Activated CD8-positive, alpha-beta memory T cell treated with anti-CD3 and anti-CD28 coated beads for 48 hours (primary cell): ENCODE measurements around the gene BICRA.
A peak's percentile ranks its signal among the peaks of the same experiment; 100 is the strongest.
"Not testable (repeated sequence)": the region's sequence is repeated elsewhere in the genome, so short reads cannot be mapped to it uniquely, and the experiment has no call there.

Experiments used
- DNase-seq, 3 experiments: peaks; one replicate each; pipeline ENCODE4 v3.0.0-alpha.2; 2020; ENCODE audit warnings: low read depth in 2 of 3, low spot score in 2 of 3

Gene BICRA

GRCh38 chr19:47740866-47741519, 132.1 kb downstream of the BICRA start:
- no peak for DNase-seq

DNA sequence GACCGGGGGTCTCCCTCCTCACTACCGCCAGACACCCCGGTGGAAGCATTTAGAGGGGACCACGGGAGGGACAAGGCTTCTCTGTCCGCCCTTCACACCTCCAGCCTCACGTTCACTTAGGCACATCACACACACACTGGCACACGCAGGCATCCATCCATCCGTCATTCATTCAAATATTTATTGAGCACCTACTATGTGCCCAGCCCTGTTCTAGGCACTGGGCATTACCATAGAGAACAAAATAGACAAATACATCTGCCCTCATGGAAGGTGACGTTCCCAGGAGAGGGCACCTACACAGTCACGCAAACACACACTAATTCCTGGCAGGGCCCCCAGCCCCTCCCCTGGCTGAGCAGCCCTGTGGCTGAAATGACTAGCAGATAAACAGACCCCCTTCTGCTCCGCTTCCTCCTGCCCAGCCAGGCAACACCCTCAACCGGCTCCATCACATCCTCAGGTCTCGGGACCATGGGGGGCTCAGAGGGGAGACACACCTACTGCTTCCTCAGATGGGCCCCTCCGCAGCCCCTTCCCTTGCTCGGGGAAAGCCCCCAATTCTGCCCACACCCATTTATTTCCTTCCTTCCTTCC, 132.7 kb downstream of the BICRA start:
- no peak for DNase-seq

GRCh38 chr19:47742634-47743033, 133.7 kb downstream of the BICRA start:
- no peak for DNase-seq

DNA sequence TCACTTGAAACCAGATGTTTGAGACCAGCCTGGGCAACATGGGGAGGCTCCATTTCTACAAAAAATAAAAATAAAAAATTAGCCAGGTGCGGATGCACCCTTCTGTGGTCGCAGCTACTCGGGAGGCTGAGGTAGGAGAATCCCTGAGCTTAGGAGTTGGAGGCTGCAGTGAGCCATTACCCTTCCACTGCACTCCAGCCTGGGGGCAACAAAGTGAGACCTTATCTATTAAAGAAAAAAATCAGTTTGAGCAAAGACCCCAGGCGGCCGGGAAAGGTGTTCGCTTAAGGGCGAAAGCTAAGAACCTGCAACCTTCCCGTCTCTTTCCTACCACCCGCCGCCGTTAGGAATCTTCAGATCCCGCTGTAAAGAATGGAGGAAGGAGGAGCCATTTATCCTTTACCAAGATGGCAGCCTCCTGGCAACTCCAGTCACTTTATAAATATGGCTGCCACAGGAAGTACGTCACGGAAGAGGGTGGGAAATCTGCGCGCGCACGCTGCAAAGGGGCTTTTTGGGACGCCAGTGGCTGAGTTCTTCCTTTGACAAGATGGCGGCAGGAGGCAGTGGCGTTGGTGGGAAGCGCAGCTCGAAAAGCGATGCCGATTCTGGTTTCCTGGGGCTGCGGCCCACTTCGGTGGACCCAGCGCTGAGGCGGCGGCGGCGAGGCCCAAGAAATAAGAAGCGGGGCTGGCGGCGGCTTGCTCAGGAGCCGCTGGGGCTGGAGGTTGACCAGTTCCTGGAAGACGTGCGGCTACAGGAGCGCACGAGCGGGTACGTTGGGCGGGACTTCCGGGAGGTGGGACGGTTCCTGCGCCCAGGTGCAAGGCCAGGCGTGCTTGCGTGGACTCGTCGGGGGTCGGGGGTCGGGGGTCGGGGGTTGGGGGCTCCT, 136.3 kb downstream of the BICRA start, which contains the start of gene NOP53:
Gene NOP53 (plus strand): TSS at position 537 of the 892 bp plus-strand sequence. CDS start 14 bp downstream, at position 551.
- DNase-seq, result peak; percentile 91 to 99 (median 97)

DNA sequence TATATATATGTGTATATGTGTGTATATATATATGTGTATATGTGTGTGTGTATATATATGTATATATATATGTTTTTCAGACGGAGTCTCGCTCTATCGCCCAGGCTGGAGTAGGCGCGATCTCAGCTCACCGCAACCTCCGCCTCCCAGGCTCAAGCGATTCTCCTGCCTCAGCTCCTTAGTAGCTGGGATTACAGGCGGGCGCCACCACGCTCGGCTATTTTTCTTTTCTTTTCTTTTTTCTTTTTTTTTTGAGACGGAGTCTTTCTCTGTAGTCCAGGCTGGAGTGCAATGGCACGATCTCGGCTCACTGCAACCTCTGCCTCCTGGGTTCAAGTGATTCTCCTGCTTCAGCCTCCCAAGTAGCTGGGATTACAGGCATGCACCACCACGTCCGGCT, 137.2 kb downstream of the BICRA start:
- DNase-seq, result not testable (repeated sequence)

DNA sequence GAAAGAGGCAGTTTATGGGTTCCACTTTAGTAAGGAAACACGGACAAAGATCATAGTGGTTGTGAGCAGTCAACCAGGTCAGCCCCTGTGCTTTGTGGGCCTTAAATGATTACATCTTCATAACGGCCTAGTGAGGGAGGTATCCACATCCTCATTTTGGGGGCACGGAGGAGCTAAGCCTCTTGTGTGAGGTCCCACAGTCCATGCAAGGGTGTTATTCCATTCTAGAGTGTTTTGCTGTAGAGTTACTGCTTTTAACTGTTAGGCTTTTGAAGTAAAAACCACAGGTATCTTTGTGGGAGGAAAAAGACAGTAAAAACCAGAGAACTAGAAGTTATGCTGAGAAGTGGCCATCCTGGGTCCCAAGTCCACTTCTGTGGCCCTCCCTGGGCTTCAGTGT, 140.4 kb downstream of the BICRA start:
- no peak for DNase-seq

- no peak for DNase-seq
These were observed 141.8 kb downstream of the BICRA start for GRCh38 chr19:47750752-47751151.

GRCh38 chr19:47752440-47753211, 143.7 kb downstream of the BICRA start:
- DNase-seq, result no peak
